ENCODE measurements around the gene WLS.

DNA sequence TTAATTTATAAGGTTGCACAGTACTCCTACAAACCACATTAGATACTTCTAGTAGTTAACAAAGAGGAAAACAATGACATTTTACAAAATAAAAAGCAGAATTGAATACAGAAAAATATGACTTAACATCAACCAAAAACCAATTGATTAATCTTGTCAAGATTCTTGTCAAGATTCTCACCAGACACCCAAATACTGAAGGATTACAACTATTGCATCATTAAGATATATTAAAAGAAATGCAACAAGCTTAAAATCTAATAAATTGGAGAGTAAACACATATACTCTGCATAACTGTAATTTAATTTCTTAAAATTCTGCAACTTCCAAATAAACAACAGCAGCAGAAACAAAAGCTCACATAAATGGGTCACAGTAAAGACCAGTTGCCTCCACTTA lies 4.7 kb downstream of the WLS start:
- TF ChIP-seq, protein P1, sequence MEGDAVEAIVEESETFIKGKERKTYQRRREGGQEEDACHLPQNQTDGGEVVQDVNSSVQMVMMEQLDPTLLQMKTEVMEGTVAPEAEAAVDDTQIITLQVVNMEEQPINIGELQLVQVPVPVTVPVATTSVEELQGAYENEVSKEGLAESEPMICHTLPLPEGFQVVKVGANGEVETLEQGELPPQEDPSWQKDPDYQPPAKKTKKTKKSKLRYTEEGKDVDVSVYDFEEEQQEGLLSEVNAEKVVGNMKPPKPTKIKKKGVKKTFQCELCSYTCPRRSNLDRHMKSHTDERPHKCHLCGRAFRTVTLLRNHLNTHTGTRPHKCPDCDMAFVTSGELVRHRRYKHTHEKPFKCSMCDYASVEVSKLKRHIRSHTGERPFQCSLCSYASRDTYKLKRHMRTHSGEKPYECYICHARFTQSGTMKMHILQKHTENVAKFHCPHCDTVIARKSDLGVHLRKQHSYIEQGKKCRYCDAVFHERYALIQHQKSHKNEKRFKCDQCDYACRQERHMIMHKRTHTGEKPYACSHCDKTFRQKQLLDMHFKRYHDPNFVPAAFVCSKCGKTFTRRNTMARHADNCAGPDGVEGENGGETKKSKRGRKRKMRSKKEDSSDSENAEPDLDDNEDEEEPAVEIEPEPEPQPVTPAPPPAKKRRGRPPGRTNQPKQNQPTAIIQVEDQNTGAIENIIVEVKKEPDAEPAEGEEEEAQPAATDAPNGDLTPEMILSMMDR (IDR thresholded peaks at IDR 0.05; ENCODE audit: low read length) = no peak
- TF ChIP-seq EZH2 (optimal IDR thresholded peaks at IDR 0.05; ENCODE audit: low read depth, low read length) = no peak
- no peak for TF ChIP-seq EZH2phosphoT487 (IDR thresholded peaks at IDR 0.05; ENCODE audit: low read length)
